Neural progenitor cell (in vitro differentiated cells): Measurements from ENCODE around the gene ANKFY1. TPM values are rescaled to one million over a fixed set of nuclear protein-coding genes. Genes with fewer than 3 reads are reported as not detected.

Source experiments
- DNase-seq: peaks from one replicate; pipeline ENCODE4 v3.0.0-alpha.2; 2016; ENCODE audit warnings: low spot score
- H2AFZ ChIP-seq: fragments of 200-600 bp; sonication (generic); replicated peaks from 2 replicates; pipeline ENCODE4 v1.6.1; 2016; ENCODE audit warnings: antibody characterized with exemption
- H3F3A ChIP-seq: fragments of 200-600 bp; sonication (generic); 2 replicates; pipeline ENCODE4 v1.6.1; 2016; ENCODE audit warnings: antibody characterized with exemption, low read depth
- H3K27ac ChIP-seq: fragments of 200-600 bp; sonication (generic); 2 replicates; pipeline ENCODE4 v1.5.1; 2016; ENCODE audit warnings: mild to moderate bottlenecking
- H3K27me3 ChIP-seq: fragments of 200-600 bp; sonication (generic); 2 replicates; pipeline ENCODE4 v1.6.1; 2016; ENCODE audit warnings: mild to moderate bottlenecking, moderate library complexity
- H3K36me3 ChIP-seq: fragments of 200-600 bp; sonication (generic); 2 replicates; pipeline ENCODE4 v1.5.1; 2016
- H3K4me1 ChIP-seq: fragments of 200-600 bp; sonication (generic); 2 replicates; pipeline ENCODE4 v1.6.1; 2016; ENCODE audit warnings: mixed run types
- H3K4me2 ChIP-seq: fragments of 200-600 bp; sonication (generic); 2 replicates; pipeline ENCODE4 v1.6.1; 2016
- H3K4me3 ChIP-seq: fragments of 200-600 bp; sonication (generic); 2 replicates; pipeline ENCODE4 v1.5.1; 2016
- H3K79me2 ChIP-seq: fragments of 200-600 bp; sonication (generic); 2 replicates; pipeline ENCODE4 v1.6.1; 2016; ENCODE audit warnings: low read depth
- H3K9ac ChIP-seq: fragments of 200-600 bp; sonication (generic); 2 replicates; pipeline ENCODE4 v1.6.1; 2016
- H3K9me3 ChIP-seq: fragments of 200-600 bp; sonication (generic); 2 replicates; pipeline ENCODE4 v1.5.1; 2016; ENCODE audit warnings: low read depth
- H4K20me1 ChIP-seq: fragments of 200-600 bp; sonication (generic); 2 replicates; pipeline ENCODE4 v1.6.1; 2016; ENCODE audit warnings: low read depth
- H3K27ac Mint-ChIP-seq: 3 replicates; pipeline ENCODE4 v1.8.0; 2021; ENCODE audit warnings: mixed read lengths
- H3K27me3 Mint-ChIP-seq: 2 replicates; pipeline ENCODE4 v1.8.0; 2022; ENCODE audit warnings: low read depth, mild to moderate bottlenecking, inconsistent platforms, moderate library complexity, mixed read lengths; ENCODE audit not compliant: insufficient read depth
- H3K36me3 Mint-ChIP-seq: 3 replicates; pipeline ENCODE4 v1.8.0; 2021; ENCODE audit warnings: mixed read lengths
- H3K4me1 Mint-ChIP-seq: 3 replicates; pipeline ENCODE4 v1.8.0; 2021; ENCODE audit warnings: mixed read lengths
- H3K4me3 Mint-ChIP-seq: 3 replicates; pipeline ENCODE4 v1.8.0; 2021; ENCODE audit warnings: mild to moderate bottlenecking, moderate library complexity, mixed read lengths
- H3K9me3 Mint-ChIP-seq: 3 replicates; pipeline ENCODE4 v1.8.0; 2020; ENCODE audit warnings: mixed read lengths
- EZH2 ChIP-seq: fragments of 200-600 bp; sonication (generic); IDR thresholded peaks from 2 replicates; pipeline ENCODE4 v1.6.1; 2017; ENCODE audit warnings: antibody characterized with exemption, mild to moderate bottlenecking, moderate library complexity
- EZH2phosphoT487 ChIP-seq: fragments of 200-600 bp; sonication (generic); IDR thresholded peaks from 2 replicates; pipeline ENCODE4 v1.6.1; 2017; ENCODE audit warnings: antibody characterized with exemption
- total RNA-seq: library from RNA; depleted of rRNA; stranded (reverse); fragments of >200 nt; gene quantifications from 2 replicates; pipeline ENCODE4 v1.2.3, GENCODE V29; 2015; ENCODE audit warnings: low replicate concordance
- TF ChIP-seq, protein P1 (sequence below): fragments of 200-600 bp; sonication (generic); IDR thresholded peaks from 2 replicates; pipeline ENCODE4 v1.5.1; 2017; ENCODE audit warnings: antibody characterized with exemption, mild to moderate bottlenecking

Gene ANKFY1
- total RNA-seq, 1 donor from 2014 or later, result 39.8 TPM

DNA sequence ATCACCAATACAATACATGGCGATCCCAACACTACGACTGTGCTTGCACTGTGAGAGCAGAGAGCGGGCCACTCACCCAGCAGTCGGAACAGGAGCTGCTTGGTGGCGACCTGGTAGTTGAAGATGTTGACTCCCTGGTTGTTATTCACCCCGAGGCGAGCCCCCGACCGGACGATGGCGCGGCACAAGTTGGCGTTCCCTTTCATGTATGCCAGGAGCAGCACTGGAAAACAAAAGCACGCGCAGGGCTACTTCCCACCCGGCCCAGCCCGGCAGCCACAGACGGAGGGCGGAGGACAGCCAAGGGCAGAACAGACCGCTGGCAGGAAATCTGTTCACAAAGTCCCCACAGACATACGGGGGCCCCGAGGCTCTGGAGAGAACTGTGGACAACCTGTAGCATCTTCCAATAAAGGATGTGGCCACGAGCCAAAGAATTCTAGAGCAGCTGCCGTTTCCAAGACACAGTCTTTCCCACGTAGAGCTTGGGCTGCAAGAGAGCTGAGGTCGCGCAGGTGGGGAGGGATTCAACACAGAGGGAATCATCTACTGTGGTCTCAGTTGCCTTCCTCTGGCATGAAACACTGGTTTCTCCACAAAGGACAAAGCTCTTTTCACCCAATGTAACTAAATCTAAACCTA is 93.0 kb downstream of the ANKFY1 start:
- TF ChIP-seq EZH2phosphoT487, result no peak
- H3K9me3 Mint-ChIP-seq, result no peaks in the 10 kb centered on the region
- Histone ChIP-seq H3K79me2 (no peaks in the 10 kb centered on the region), H3K27me3 (no peaks in the 10 kb centered on the region), H3F3A (no peaks in the 10 kb centered on the region), H3K4me2 (no peak overlapping the region), H3K27ac (no peak overlapping the region), H3K9ac (no peak overlapping the region), H3K4me1 (no peaks in the 10 kb centered on the region), H4K20me1 (no peaks in the 10 kb centered on the region), H3K36me3 (no peaks in the 10 kb centered on the region), H2AFZ (no peak overlapping the region), H3K4me3 (no peak overlapping the region), H3K9me3 (no peaks in the 10 kb centered on the region)
- peaks cover 33% of the 10 kb centered on the region for H3K36me3 Mint-ChIP-seq
- no peak for DNase-seq
- H3K4me3 Mint-ChIP-seq, result no peak overlapping the region
- no peaks in the 10 kb centered on the region for H3K4me1 Mint-ChIP-seq
- no peak overlapping the region for H3K27ac Mint-ChIP-seq
- peaks cover 2% of the 10 kb centered on the region for H3K27me3 Mint-ChIP-seq

DNA sequence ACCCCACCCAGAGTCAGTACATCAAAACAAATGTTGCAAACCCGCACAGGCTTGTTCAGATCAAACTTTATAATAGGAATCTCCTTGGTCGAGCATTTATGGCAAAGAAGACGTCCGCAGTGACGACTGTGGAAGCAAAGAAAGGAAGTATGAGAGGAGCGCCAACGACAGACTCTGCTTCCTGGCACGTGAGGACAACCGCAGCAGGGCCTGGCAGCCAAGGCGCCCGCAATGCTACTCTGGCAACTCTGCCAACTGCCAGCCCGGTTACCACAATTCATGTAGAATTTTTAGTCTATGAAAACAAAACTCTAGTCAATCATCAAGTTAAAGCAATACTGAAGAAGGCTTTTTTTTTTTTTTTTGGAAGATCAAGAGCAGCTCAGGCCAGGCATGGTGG is 96.0 kb downstream of the ANKFY1 start:
- Histone ChIP-seq H3K4me1 (no peaks in the 10 kb centered on the region), H3K4me2 (no peak overlapping the region), H3F3A (no peaks in the 10 kb centered on the region), H3K79me2 (no peaks in the 10 kb centered on the region), H2AFZ (no peak overlapping the region), H3K27ac (no peak overlapping the region), H3K27me3 (no peaks in the 10 kb centered on the region), H3K36me3 (no peaks in the 10 kb centered on the region), H3K9ac (no peak overlapping the region), H4K20me1 (no peaks in the 10 kb centered on the region), H3K9me3 (no peaks in the 10 kb centered on the region), H3K4me3 (no peak overlapping the region)
- Mint-ChIP-seq H3K27me3 (peaks cover 2% of the 10 kb centered on the region), H3K27ac (no peak overlapping the region), H3K9me3 (no peaks in the 10 kb centered on the region), H3K4me3 (no peak overlapping the region), H3K4me1 (peaks cover 3% of the 10 kb centered on the region), H3K36me3 (peaks cover 36% of the 10 kb centered on the region)
- no peak for DNase-seq
- TF ChIP-seq EZH2phosphoT487 (no peak), EZH2 (no peak)
- TF ChIP-seq, protein P1, sequence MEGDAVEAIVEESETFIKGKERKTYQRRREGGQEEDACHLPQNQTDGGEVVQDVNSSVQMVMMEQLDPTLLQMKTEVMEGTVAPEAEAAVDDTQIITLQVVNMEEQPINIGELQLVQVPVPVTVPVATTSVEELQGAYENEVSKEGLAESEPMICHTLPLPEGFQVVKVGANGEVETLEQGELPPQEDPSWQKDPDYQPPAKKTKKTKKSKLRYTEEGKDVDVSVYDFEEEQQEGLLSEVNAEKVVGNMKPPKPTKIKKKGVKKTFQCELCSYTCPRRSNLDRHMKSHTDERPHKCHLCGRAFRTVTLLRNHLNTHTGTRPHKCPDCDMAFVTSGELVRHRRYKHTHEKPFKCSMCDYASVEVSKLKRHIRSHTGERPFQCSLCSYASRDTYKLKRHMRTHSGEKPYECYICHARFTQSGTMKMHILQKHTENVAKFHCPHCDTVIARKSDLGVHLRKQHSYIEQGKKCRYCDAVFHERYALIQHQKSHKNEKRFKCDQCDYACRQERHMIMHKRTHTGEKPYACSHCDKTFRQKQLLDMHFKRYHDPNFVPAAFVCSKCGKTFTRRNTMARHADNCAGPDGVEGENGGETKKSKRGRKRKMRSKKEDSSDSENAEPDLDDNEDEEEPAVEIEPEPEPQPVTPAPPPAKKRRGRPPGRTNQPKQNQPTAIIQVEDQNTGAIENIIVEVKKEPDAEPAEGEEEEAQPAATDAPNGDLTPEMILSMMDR, result no peak

DNA sequence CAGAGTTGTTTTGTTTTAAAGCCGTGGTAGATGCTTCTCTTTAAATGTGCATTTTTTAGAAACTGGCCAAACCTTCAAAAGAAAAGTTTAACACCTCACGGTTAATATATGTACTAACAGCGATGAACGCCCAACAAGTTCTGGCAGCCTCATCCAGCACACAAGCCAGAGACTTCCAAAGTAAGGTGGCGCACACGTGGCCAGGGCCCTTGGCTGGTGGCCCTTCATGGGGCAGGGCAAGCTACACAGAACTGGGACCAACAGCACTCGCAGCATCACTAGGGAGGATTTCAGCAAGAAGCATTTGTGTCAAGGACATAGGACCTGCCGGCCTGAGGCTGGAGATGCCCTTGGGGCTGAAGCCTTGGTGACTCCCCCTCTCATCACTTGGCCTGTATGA is 97.4 kb downstream of the ANKFY1 start:
- no peaks in the 10 kb centered on the region for H3K27me3 ChIP-seq
- H3K9me3 ChIP-seq, result no peaks in the 10 kb centered on the region
- H3K4me1 Mint-ChIP-seq, result peaks cover 14% of the 10 kb centered on the region
- H4K20me1 ChIP-seq, result peaks cover 3% of the 10 kb centered on the region
- peaks cover 36% of the 10 kb centered on the region for H3K36me3 Mint-ChIP-seq
- H3K79me2 ChIP-seq, result no peaks in the 10 kb centered on the region
- no peak overlapping the region for H3K4me3 Mint-ChIP-seq
- TF ChIP-seq EZH2, result no peak
- TF ChIP-seq, protein P1, result no peak
- TF ChIP-seq EZH2phosphoT487, result no peak
- peaks cover 8% of the 10 kb centered on the region for H3K4me1 ChIP-seq
- DNase-seq, result no peak
- H3F3A ChIP-seq, result peaks cover 4% of the 10 kb centered on the region
- H3K9ac ChIP-seq, result no peak overlapping the region
- H3K27ac Mint-ChIP-seq, result no peak overlapping the region
- no peaks in the 10 kb centered on the region for H3K9me3 Mint-ChIP-seq
- no peak overlapping the region for H2AFZ ChIP-seq
- no peak overlapping the region for H3K27ac ChIP-seq
- H3K27me3 Mint-ChIP-seq, result peaks cover 2% of the 10 kb centered on the region
- H3K4me3 ChIP-seq, result no peak overlapping the region
- H3K4me2 ChIP-seq, result no peak overlapping the region
- H3K36me3 ChIP-seq, result no peaks in the 10 kb centered on the region

DNA sequence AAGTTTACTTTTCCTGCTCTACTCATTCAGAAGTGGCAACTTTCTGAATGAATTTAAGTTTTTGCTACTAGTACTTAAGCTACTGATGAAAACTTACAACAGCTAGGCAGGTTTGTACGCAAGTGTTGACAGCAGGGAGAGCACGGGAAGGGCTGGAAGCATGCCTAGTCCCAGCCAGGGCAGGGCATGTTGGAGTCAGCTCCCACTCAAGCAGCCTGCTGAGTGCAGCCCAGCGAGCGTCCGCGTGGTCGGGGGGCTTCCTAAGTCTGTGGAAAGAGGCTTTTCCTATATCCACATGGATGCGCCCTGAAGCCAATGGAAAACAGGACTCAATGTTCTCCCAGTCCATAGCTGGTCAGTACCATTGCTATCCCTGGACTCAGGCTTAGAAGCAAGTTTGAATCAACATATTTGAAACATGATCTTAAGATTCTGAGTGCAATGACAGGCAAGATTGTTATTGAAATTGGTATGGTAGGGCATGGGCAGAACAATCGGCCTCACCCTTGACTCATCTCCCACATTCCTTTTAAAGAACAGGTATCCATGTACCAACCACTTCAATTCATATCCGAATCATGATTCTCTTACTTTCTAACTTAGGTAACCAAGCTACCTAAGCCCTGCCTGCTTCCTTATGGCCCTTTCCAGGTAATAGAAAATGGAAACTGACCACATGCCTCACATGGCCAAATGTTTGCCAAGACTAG is 98.3 kb downstream of the ANKFY1 start:
- Histone ChIP-seq H3K4me2 (no peak overlapping the region), H3K4me3 (no peak overlapping the region), H3K27me3 (no peaks in the 10 kb centered on the region), H2AFZ (no peak overlapping the region), H3K36me3 (no peaks in the 10 kb centered on the region), H3F3A (peaks cover 6% of the 10 kb centered on the region), H3K4me1 (peaks cover 9% of the 10 kb centered on the region), H3K79me2 (no peaks in the 10 kb centered on the region), H3K9me3 (no peaks in the 10 kb centered on the region), H3K27ac (no peak overlapping the region), H4K20me1 (peaks cover 4% of the 10 kb centered on the region), H3K9ac (no peak overlapping the region)
- no peak overlapping the region for H3K27ac Mint-ChIP-seq
- peaks cover 2% of the 10 kb centered on the region for H3K27me3 Mint-ChIP-seq
- no peaks in the 10 kb centered on the region for H3K9me3 Mint-ChIP-seq
- no peak overlapping the region for H3K4me3 Mint-ChIP-seq
- peaks cover 15% of the 10 kb centered on the region for H3K4me1 Mint-ChIP-seq
- no peak for DNase-seq
- H3K36me3 Mint-ChIP-seq, result peaks cover 36% of the 10 kb centered on the region
- TF ChIP-seq EZH2, result no peak
- TF ChIP-seq EZH2phosphoT487, result no peak
- TF ChIP-seq, protein P1, result no peak
